Panc1 (cell line): ENCODE measurements around the gene YY1. TPM values are rescaled to one million over a fixed set of nuclear protein-coding genes. Genes with fewer than 3 reads are reported as not detected.
"Not testable (repeated sequence)": the region's sequence is repeated elsewhere in the genome, so short reads cannot be mapped to it uniquely, and the experiment has no call there.

Experiments used
- ATAC-seq: fragments of 200-7000 bp; cut with Tn5 transposase; 2 replicates; pipeline ENCODE4 v1.9.1; 2020; ENCODE audit warnings: mild to moderate bottlenecking, moderate library complexity
- BruUV-seq: library from RNA; stranded (reverse); fragments of 400-500 nt; replicated peaks from 2 replicates; lab custom pipeline; 2021; lab: Mats Ljungman, UMichigan
- CTCF ChIA-PET: fragments of 300-600 bp; sonication (Branson Sonifier 250); formaldehyde crosslinking; loops from one replicate; lab custom pipeline; 2022; ENCODE audit warnings: antibody characterized with exemption; lab: Charles Lee
- POLR2A ChIA-PET: fragments of 300-600 bp; sonication (Branson Sonifier 250); formaldehyde crosslinking; loops from one replicate; lab custom pipeline; 2022; ENCODE audit warnings: antibody characterized with exemption; lab: Charles Lee
- DNase-seq: peaks from one replicate; pipeline ENCODE4 v3.0.0-alpha.2; 2010; ENCODE audit warnings: low read depth, low spot score
- H3K27ac ChIP-seq: 2 replicates; pipeline ENCODE4 v1.5.1; 2011; ENCODE audit warnings: mild to moderate bottlenecking, low read length, inconsistent platforms
- H3K27me3 ChIP-seq: fragments of 200-500 bp; sonication (Bioruptor generic); 2 replicates; pipeline ENCODE4 v1.6.0; 2014; ENCODE audit warnings: low read length, inconsistent platforms; ENCODE audit not compliant: control insufficient read depth, insufficient read depth
- H3K36me3 ChIP-seq: fragments of 200-500 bp; sonication (Bioruptor generic); 2 replicates; pipeline ENCODE4 v1.5.1; 2014; ENCODE audit warnings: inconsistent platforms, mild to moderate bottlenecking, low read length, moderate library complexity; ENCODE audit not compliant: control insufficient read depth, insufficient read depth
- H3K4me1 ChIP-seq: 2 replicates; pipeline ENCODE4 v1.5.1; 2011; ENCODE audit warnings: inconsistent platforms, mild to moderate bottlenecking, low read length, moderate library complexity; ENCODE audit not compliant: control insufficient read depth, insufficient read depth
- H3K4me3 ChIP-seq, 2 experiments: 2 replicates each; pipeline ENCODE4 v1.5.1; 2011 to 2012; ENCODE audit warnings: low read depth in 2 of 2, low read length in 2 of 2, mild to moderate bottlenecking in 2 of 2, inconsistent platforms in 1 of 2, moderate library complexity in 1 of 2
- H3K9me3 ChIP-seq: fragments of 200-500 bp; sonication (Bioruptor generic); 2 replicates; pipeline ENCODE4 v1.5.1; 2014; ENCODE audit warnings: low read depth, mild to moderate bottlenecking, inconsistent platforms, low read length, moderate library complexity; ENCODE audit not compliant: control insufficient read depth, insufficient read depth
- POLR2AphosphoS5 ChIP-seq: IDR thresholded peaks from 2 replicates; pipeline ENCODE4 v1.6.1; 2012; ENCODE audit warnings: mild to moderate bottlenecking, low read depth, low read length, moderate library complexity
- SIN3A ChIP-seq: IDR thresholded peaks from 2 replicates; pipeline ENCODE4 v1.6.1; 2012; ENCODE audit warnings: low read depth, mild to moderate bottlenecking, low read length, moderate library complexity, borderline replicate concordance; ENCODE audit not compliant: insufficient read depth
- TCF7L2 ChIP-seq: IDR thresholded peaks from 2 replicates; pipeline ENCODE4 v1.6.1; 2011; ENCODE audit warnings: mild to moderate bottlenecking, low read depth, low read length, inconsistent platforms
- in situ Hi-C: cut with HindIII; loops from 2 replicates; pipeline ENCODE4 v1.10.0; 2016; ENCODE audit warnings: low sequenced_read_pairs, low pct_unique_long_range_greater_than_20kb
- intact Hi-C: fragments of 100-400 bp; cut with micrococcal nuclease; formaldehyde crosslinking; loops from one replicate; pipeline ENCODE4 v1.10.0; 2022; ENCODE audit not compliant: unreplicated experiment
- total RNA-seq: library from RNA; stranded (reverse); gene quantifications from one replicate; pipeline ENCODE4 v1.2.1, GENCODE V29; 2021; ENCODE audit not compliant: unreplicated experiment
- TF ChIP-seq, protein P1 (sequence below): fragments of 450-650 bp; IDR thresholded peaks from 2 replicates; pipeline ENCODE4 v1.5.1; 2017; ENCODE audit warnings: mild to moderate bottlenecking
- TF ChIP-seq, protein P2 (sequence below), 2 experiments: IDR thresholded peaks; 2 replicates each; pipeline ENCODE4 v1.6.1; 2011 to 2012; ENCODE audit warnings: low read depth in 2 of 2, control low read depth in 1 of 2, low read length in 1 of 2, mild to moderate bottlenecking in 1 of 2, moderate library complexity in 1 of 2; ENCODE audit not compliant: insufficient read depth in 1 of 2

The YY1 gene
- total RNA-seq, 1 experiment from 2014 or later, result 71.3 TPM

DNA sequence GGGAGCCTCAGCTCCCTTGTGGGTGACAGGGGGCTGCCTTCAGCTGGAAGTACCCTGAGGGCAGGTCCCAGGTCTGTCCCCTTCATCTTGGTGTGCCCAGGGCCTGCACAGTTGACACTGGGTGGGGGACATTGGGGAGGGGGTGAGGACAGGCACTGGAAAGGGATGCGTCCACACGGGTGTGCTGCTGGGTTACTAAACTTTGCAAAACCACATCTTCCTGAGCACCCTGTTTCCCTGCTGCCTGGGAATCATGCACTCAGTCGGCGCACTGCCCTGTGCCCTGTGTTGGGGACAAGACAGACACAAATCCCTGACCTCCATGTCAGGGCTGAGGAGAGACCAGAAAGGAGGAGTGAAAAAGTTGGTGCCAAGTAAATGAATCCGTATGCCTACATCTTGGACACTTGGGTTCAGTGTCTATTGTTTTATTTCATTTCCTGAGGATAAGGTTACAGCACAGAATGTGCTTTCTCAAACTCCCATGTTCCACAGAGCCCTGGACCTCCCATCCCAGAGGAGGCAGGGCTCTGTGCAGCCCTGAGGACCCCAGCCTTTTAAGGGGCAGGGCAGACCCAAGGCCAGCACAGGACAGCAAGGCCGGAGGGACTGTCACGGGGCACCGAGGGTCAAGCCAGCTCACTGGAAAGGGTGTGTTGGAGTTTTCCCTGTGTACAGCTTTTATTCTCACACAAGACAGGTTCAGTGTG lies 70.2 kb downstream of the YY1 start:
- in situ Hi-C loops (no loop called here), intact Hi-C loops (no loop called here)
- BruUV-seq, result no TSS peak
- Histone ChIP-seq H3K27me3 (no peaks in the 10 kb centered on the region), H3K27ac (no peak overlapping the region), H3K4me1 (peaks cover 7% of the 10 kb centered on the region), H3K4me3 (no peak overlapping the region), H3K9me3 (no peaks in the 10 kb centered on the region), H3K36me3 (no peaks in the 10 kb centered on the region; the same call in 1 of the 2 replicates)
- ChIA-PET POLR2A (interaction anchor here (0.6 to 0.7 kb wide), 2 partner anchors 10 to 118 kb away, joined by 3 read pairs; no protein-coding TSS in a partner anchor), CTCF (interaction anchor here (0.6 kb wide), 1 partner anchor 24 kb away, joined by 4 read pairs; no protein-coding TSS in a partner anchor)
- TF ChIP-seq SIN3A, result no peak
- TF ChIP-seq, protein P1, sequence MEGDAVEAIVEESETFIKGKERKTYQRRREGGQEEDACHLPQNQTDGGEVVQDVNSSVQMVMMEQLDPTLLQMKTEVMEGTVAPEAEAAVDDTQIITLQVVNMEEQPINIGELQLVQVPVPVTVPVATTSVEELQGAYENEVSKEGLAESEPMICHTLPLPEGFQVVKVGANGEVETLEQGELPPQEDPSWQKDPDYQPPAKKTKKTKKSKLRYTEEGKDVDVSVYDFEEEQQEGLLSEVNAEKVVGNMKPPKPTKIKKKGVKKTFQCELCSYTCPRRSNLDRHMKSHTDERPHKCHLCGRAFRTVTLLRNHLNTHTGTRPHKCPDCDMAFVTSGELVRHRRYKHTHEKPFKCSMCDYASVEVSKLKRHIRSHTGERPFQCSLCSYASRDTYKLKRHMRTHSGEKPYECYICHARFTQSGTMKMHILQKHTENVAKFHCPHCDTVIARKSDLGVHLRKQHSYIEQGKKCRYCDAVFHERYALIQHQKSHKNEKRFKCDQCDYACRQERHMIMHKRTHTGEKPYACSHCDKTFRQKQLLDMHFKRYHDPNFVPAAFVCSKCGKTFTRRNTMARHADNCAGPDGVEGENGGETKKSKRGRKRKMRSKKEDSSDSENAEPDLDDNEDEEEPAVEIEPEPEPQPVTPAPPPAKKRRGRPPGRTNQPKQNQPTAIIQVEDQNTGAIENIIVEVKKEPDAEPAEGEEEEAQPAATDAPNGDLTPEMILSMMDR, result no peak
- TF ChIP-seq TCF7L2, result no peak
- no peak for TF ChIP-seq POLR2AphosphoS5
- TF ChIP-seq, protein P2, sequence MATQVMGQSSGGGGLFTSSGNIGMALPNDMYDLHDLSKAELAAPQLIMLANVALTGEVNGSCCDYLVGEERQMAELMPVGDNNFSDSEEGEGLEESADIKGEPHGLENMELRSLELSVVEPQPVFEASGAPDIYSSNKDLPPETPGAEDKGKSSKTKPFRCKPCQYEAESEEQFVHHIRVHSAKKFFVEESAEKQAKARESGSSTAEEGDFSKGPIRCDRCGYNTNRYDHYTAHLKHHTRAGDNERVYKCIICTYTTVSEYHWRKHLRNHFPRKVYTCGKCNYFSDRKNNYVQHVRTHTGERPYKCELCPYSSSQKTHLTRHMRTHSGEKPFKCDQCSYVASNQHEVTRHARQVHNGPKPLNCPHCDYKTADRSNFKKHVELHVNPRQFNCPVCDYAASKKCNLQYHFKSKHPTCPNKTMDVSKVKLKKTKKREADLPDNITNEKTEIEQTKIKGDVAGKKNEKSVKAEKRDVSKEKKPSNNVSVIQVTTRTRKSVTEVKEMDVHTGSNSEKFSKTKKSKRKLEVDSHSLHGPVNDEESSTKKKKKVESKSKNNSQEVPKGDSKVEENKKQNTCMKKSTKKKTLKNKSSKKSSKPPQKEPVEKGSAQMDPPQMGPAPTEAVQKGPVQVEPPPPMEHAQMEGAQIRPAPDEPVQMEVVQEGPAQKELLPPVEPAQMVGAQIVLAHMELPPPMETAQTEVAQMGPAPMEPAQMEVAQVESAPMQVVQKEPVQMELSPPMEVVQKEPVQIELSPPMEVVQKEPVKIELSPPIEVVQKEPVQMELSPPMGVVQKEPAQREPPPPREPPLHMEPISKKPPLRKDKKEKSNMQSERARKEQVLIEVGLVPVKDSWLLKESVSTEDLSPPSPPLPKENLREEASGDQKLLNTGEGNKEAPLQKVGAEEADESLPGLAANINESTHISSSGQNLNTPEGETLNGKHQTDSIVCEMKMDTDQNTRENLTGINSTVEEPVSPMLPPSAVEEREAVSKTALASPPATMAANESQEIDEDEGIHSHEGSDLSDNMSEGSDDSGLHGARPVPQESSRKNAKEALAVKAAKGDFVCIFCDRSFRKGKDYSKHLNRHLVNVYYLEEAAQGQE (IDR thresholded peaks at IDR 0.05; ENCODE audit: insufficient read depth in 1 of 2, low read depth in 2 of 2, low read length in 1 of 2), result no peak
- no peak for ATAC-seq
- DNase-seq, result no peak

DNA sequence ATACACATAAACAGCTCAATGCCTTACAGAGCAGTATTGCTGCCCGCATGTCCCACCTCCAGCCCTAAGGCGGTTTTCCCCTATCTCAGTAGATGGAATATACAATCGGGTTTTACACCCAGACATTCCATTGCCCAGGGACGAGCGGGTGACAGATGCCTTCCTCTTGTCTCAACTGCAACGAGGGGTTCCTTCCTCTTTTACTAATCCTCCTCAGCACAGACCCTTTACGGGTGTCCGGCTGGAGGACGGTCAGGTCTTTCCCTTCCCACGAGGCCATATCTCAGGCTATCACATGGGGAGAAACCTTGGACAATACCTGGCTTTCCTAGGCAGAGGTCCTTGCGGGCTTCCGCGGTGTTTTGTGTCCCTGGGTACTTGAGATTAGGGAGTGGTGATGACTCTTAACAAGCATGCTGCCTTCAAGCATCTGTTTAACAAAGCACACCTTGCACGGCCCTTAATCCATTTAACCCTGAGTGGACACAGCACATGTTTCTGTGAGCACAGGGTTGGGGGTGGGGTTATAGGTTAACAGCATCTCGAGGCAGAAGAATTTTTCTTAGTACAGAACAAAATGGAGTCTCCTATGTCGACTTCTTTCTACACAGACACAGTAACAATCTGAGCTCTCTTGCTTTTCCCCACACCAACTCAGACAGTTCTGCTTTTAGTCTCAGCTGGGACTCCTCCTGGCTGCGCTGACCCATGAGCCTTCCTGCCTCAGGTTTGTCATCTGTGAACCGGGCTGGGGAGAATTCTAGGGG lies 73.3 kb downstream of the YY1 start:
- intact Hi-C loops, result loop anchor here (10.0 kb wide), 1 partner anchor 63 kb away; the partner anchor contains the start of gene WDR25
- H3K9me3 ChIP-seq, H3K36me3 ChIP-seq, H3K27me3 ChIP-seq, BruUV-seq, H3K4me3 ChIP-seq, CTCF ChIA-PET, DNase-seq, POLR2A ChIA-PET, H3K4me1 ChIP-seq, in situ Hi-C loops, ATAC-seq, H3K27ac ChIP-seq: not testable (repeated sequence)
